Measurements from ENCODE around the gene LGALS4.
"Not testable (repeated sequence)": the region's sequence is repeated elsewhere in the genome, so short reads cannot be mapped to it uniquely, and the experiment has no call there.

GRCh38 chr19:38753783-38754182, 59.0 kb downstream of the LGALS4 start:
- TF ChIP-seq CTCF (conservative IDR thresholded peaks at IDR 0.05; ENCODE audit: low read depth, low read length); EZH2 (IDR thresholded peaks at IDR 0.05; ENCODE audit: borderline replicate concordance, low read depth, low read length, poor library complexity, severe bottlenecking): not testable (repeated sequence)
